CD4-positive, alpha-beta T cell treated with Interferon alpha-2 for 1 hour (primary cell): ENCODE data around the gene SAGE1.
A peak's percentile ranks its signal among the peaks of the same experiment; 100 is the strongest.
"Not testable (repeated sequence)": the region's sequence is repeated elsewhere in the genome, so short reads cannot be mapped to it uniquely, and the experiment has no call there.

Experiments
- DNase-seq, 2 donors: peaks; one replicate each; pipeline ENCODE4 v3.0.0-alpha.2; 2020 to 2022

The SAGE1 gene, protein sequence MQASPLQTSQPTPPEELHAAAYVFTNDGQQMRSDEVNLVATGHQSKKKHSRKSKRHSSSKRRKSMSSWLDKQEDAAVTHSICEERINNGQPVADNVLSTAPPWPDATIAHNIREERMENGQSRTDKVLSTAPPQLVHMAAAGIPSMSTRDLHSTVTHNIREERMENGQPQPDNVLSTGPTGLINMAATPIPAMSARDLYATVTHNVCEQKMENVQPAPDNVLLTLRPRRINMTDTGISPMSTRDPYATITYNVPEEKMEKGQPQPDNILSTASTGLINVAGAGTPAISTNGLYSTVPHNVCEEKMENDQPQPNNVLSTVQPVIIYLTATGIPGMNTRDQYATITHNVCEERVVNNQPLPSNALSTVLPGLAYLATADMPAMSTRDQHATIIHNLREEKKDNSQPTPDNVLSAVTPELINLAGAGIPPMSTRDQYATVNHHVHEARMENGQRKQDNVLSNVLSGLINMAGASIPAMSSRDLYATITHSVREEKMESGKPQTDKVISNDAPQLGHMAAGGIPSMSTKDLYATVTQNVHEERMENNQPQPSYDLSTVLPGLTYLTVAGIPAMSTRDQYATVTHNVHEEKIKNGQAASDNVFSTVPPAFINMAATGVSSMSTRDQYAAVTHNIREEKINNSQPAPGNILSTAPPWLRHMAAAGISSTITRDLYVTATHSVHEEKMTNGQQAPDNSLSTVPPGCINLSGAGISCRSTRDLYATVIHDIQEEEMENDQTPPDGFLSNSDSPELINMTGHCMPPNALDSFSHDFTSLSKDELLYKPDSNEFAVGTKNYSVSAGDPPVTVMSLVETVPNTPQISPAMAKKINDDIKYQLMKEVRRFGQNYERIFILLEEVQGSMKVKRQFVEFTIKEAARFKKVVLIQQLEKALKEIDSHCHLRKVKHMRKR

DNA sequence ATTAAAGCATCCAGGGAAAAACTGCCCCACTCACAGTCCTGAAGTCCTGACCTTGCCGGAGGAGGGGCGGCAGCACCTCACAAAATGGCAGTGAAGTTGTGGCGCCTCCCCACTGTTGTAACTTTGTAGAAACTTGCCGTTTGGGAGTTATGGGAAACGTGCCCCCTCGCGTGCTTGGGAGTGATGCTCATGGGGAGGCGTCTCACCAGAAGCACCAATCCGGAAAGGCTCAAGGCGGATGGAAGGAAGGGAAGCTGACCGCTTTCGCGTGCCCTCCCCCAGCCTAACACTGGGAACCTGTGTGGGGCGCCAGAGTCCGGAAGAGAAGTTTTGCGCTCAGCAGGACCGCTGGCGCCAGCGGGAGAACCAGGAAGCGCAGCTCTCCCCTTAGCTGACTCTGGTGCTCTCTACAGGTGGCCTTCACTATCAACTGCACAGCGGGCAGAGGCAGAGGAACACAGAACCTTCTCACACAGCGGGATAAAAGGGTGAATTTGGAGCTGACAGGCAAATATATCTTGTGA lies at the start of gene SAGE1, which contains the start of gene CT45A10:
Gene SAGE1 (plus strand): TSS at position 423 of the 524 bp plus-strand sequence. CDS start 2,527 bp downstream, outside the sequence.
Gene CT45A10 (minus strand): TSS at position 151 of the 524 bp plus-strand sequence. CDS start 8,100 bp downstream, outside the sequence.
- no peak for DNase-seq

DNA sequence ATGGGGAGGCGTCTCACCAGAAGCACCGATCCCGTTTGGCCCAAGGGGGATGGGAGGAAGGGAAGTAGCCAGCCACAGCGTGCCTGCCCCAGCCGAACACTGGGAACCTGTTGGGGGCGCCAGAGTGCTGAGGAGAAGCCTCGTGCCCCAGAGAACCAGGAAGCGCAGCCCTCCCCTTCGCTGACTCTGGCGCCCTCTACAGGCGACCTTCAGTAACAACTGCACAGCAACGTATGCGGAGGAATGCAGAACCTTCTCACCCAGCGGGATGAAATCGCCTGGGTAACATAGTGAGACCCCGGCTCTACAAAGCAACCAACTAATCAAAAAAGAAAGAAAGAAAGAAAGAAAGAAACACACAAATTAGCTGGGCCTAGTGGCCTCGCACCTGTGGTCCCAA lies 39.1 kb upstream of the SAGE1 start, which contains the start of gene CT45A8:
Gene CT45A8 (minus strand): TSS at position 101 of the 400 bp plus-strand sequence. CDS start 3,755 bp downstream, outside the sequence.
- not testable (repeated sequence) for DNase-seq

DNA sequence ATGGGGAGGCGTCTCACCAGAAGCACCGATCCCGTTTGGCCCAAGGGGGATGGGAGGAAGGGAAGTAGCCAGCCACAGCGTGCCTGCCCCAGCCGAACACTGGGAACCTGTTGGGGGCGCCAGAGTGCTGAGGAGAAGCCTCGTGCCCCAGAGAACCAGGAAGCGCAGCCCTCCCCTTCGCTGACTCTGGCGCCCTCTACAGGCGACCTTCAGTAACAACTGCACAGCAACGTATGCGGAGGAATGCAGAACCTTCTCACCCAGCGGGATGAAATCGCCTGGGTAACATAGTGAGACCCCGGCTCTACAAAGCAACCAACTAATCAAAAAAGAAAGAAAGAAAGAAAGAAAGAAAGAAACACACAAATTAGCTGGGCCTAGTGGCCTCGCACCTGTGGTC lies 21.8 kb upstream of the SAGE1 start, which contains the start of gene CT45A9:
Gene CT45A9 (minus strand): TSS at position 101 of the 400 bp plus-strand sequence. CDS start 3,751 bp downstream, outside the sequence.
- DNase-seq = not testable (repeated sequence)

DNA sequence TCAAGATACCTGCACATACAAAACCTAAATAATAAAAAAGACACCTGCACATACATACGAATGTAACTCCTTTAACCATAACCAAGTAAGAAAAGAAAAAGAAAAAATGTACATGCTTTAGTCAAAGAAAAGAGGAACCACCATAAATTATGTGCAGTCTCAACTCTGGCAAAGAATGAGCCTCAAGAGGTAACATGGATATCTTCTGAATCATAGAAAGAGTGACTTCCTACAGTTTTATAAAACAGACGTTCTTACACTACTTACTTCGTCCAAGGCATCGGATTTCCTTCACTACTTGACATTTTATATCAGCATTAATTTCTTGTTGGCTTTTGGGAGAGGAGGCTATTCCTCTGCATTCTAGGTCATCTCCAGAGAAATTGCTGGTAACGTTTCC lies 10.8 kb upstream of the SAGE1 start:
- DNase-seq = not testable (repeated sequence)

DNA sequence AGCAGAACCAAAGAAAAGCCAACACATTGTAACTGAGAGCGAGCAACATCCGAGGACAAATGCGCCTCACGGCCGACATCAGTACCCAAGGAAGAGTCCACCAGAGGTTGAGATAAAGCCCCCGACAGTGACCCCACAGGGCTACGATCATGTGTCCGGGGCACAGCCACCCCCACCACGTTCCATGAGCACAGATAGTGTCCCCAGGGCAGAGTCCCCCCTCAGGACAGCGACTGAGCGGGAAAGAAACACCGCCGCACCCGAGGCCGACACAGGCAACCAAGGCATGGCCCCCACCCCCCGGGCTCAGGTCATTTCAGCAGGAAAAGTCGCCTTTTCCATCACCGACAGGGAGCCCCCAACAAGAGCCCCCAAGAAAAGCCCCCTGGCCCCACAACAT lies 5.3 kb upstream of the SAGE1 start:
- not testable (repeated sequence) for DNase-seq

DNA sequence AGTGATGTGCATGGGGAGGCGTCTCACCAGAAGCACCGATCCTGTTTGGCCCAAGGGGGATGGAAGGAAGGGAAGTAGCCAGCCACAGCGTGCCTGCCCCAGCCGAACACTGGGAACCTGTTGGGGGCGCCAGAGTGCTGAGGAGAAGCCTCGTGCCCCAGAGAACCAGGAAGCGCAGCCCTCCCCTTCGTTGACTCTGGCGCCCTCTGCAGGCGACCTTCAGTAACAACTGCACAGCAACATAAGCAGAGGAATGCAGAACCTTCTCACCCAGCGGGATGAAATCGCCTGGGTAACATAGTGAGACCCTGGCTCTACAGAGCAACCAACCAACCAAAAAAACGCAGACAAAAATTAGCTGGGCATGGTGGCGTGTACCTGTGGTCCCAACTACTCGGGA lies 4.5 kb upstream of the SAGE1 start:
- not testable (repeated sequence) for DNase-seq

DNA sequence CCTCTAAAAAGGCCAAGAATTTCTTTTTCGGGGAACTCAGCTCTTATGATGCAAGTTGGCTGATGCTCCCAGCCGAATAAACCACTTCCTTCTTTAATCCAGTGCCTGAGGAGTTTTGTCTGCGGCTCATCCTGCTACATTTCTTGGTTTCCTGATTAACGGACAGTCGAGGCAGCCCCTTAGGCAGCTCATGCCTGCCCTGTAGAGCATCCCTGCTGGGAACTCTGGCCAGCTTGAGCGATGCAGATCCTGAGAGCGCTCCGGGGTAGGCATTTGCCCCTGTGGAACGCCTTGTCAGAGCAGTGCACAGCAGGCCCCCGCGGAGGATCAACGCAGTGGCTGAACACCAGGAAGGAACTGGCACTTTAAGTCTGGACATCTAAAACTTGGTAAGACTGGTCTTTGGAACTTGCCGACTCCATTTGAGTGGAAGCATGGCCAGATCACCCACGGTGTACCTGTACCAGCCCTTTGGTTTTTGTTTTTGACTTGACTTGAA lies 3.4 kb upstream of the SAGE1 start:
- no peak for DNase-seq

DNA sequence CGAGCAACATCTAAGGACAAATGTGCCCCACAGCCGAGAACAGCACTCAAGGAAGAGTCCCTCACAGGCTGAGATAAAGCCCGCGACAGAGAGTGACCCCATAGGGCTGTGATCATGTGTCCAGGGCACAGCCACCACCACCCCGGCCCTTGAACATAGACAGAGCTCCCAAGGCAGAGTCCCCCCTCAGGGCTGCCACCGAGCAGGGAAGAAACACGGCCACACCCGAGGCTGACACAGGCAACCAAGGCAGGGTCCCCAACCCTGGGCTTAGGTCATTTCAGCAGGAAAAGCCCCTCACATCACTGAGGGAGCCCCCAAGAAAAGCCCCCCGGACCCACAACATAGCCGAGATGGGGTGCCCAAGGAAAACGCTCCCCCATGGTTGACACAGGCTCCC lies 735 bp upstream of the SAGE1 start:
- DNase-seq = no peak

DNA sequence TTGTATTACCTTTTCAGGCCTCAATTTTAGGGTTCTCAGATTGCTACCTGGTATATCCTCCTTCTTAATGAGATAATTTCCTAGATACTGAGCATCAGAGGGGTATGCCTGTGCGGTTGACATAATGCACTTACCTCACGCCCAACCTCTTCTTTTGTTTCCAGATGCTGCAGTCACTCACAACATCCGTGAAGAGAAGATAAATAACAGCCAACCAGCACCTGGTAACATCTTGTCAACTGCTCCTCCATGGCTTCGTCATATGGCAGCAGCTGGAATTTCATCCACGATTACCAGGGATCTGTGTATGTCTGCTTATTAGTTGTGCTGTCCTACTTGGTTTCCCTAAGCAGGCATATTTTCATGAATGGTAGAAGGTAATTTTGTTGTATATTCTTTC lies 16.7 kb downstream of the SAGE1 start:
- DNase-seq = no peak

DNA sequence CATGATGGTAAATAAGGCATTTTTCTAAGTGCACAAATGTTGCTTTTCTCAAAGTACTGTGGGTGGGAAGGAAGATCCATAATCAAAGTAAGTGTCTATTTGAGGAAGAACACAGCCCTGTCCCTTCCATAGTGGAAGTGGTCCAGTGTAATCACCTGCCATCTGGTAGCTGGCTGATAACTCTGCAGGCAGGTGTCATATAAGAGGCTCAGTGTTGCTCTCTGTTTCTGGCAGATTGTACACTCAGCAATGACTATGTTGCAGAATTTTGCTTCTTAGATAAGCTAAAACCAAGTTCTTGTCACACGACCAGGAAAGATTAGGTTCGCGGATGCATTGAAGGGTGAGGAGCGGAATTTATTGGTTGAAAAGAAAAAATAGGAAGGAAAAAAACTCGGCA lies 20.9 kb downstream of the SAGE1 start:
- no peak for DNase-seq

DNA sequence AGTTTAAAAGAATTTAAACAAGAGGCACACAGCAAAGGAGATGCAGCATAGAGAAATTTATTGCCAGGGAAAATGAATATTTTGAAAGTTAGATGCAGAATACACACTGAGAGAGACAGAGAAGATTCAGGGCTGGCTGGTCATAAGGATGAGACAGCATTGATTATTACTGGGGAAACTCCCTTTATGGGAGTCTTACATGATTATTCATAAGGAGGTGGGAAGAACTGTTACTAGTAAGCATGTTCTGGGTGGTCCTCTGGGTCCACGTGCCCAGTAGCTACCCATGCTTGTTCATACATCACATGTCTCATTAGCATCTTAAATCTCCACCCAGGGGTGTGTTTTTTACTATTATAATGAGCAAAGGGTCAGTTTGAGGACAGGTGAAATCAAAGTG lies 27.0 kb downstream of the SAGE1 start:
- not testable (repeated sequence) for DNase-seq

DNA sequence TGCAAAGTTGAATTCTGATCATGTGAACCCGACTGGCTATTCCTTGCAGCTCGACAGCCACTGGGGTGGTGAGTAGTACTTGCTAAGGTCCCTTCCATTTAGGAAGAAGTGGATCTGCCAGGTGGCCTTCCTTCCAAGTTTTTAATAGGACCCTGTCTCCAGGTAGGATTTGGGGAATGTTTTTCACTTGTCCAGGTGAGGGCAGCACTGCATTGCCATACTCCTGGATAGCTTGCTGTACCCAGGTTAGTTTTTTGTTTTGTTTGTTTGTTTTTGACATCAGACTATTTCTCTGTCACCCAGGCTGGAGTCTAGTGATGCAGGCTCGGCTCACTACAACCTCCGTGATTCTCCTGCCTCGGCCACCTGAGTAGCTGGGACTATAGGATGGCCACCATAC lies 29.8 kb downstream of the SAGE1 start:
- DNase-seq = no peak

DNA sequence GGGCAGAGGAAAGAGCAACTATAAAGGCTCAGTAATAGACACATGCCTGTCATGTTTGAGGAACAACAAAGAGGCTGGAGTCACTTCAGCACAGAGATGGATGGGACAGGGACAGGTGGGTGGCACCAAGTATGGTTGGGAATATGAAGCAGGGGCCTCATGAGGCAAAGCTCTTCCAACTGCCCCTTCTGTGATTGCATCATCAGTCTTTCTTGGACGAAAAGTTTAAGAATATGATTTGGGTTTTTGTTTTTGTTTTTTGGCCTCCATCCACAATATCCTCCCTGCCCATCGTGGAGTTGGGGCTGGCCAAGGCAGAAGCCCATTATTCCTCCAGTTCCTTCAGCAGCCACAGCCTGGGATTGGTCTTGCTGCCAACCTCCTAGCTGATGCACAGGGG lies 34.4 kb downstream of the SAGE1 start:
- DNase-seq = no peak

DNA sequence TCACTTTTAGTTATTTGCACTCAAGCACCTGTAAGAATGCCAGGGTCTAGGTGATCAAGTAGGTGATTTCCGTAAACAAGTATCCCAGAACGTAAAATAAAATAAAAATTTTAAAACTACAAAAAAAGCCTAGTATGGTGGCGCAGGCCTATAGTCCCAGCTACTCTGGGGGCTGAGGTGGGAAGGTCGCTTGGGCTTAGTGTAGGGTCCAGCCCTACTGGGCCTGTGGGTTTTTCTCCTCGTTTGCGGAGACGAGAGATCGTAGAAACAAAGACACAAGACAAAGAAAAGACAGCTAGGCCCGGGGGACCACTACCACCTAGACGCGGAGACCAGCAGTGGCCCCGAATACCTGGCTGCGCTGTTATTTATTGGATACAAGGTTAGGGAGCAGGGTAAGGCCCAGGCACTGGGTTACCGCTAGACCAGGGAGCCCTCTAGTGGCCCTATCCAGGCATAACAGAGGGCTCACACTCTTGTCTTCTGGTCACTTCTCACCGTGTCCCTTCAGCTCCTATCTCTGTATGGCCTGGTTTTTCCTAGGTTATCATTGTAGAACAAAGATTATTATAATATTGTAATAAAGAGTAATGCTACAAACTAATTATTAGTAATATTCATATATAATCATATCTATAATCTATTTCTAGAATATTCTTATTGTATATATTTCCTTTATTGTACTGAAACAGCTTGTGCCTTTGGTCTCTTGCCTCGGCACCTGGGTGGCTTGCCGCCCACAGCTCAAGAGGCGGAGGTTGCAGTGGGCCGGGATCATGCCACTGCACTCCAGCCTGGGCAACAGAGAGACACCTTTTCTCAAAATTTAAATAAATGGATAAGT lies 38.4 kb downstream of the SAGE1 start:
- DNase-seq = peak; percentile 11 to 37

DNA sequence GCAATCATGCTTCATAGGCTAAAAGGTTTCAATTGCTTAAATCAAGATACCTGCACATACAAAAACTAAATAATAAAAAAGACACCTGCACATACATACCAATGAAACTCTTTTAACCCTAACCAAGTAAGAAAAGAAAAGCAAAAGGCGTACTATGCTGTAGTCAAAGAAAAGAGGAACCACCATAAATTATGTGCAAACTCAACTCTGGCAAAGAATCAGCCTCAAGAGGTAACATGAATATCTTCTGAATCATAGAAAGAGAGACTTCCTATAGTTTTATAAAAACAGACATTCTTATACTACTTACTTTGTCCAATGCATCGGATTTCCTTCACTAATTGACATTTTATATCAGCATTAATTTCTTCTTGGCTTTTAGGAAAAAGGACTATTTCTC lies 51.0 kb downstream of the SAGE1 start:
- DNase-seq = no peak

DNA sequence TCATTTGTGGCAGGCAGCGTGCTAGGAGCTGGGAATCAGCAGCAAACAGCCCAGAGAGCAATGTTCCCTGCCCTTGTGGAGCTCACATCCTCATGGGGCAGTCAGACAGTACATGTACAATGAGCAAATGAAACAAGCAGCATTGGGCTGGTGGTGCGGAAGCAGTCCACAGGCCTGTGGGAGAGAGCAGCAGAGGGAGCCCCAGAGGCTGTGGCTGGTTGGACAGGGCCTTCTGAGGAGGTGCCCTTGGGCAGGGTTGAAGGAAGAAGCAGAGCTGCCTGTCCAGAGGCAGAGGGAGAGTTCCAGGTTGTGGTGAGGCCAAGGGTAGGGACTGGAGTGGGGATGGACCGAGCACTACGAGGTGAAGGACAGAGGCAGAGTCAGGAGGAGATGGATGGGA lies 57.8 kb downstream of the SAGE1 start:
- no peak for DNase-seq
